ENCODE data around the gene RC3H2. TPM values are rescaled to one million over a fixed set of nuclear protein-coding genes. Genes with fewer than 3 reads are reported as not detected.
A peak's percentile ranks its signal among the peaks of the same experiment; 100 is the strongest.

Gene RC3H2
- 10 to 100 TPM; 24.2 to 30.9 (median 27.1) TPM for total RNA-seq

- 0% methylated on average over 41 to 48 of the region's 77 CpGs for WGBS, 2 donors
These were observed at the start of gene RC3H2 for GRCh38 chr9:122904823-122905710. RC3H2 (minus strand) TSS chr9:122905359; CDS start chr9:122897509, 7,850 bp downstream.

GRCh38 chr9:122954253-122954691 lies 49.1 kb upstream of the RC3H2 start:
- no peak for TF ChIP-seq CTCF (IDR thresholded peaks at IDR 0.05)
- TF ChIP-seq POLR2A (IDR thresholded peaks at IDR 0.05), result no peak
- no peak for DNase-seq (ENCODE audit: low spot score in 2 of 2)
- H3K4me3 ChIP-seq (ENCODE audit: low read depth, poor library complexity, severe bottlenecking), result no peak overlapping the region
- intact Hi-C loops (cut with DNase I; ENCODE audit: low total_unique reads), result no loop called here

More at GRCh38 chr9:122904823-122905710, at the start of gene RC3H2:
- peak; percentile 99 for DNase-seq (ENCODE audit: low spot score in 2 of 2)
- intact Hi-C loops (cut with DNase I; ENCODE audit: low total_unique reads), result no loop called here
- TF ChIP-seq CTCF (IDR thresholded peaks at IDR 0.05), result no peak
- TF ChIP-seq POLR2A (IDR thresholded peaks at IDR 0.05), result peak in 1 of 2 donors; percentile 89
- peak within 1 kb of the TSS; percentile 95 for H3K4me3 ChIP-seq (ENCODE audit: low read depth, poor library complexity, severe bottlenecking)

GRCh38 chr9:122951056-122951455 lies 45.9 kb upstream of the RC3H2 start:
- intact Hi-C loops (cut with DNase I; ENCODE audit: low total_unique reads), result no loop called here
- DNase-seq (ENCODE audit: low spot score in 2 of 2), result no peak
- no peak overlapping the region for H3K4me3 ChIP-seq (ENCODE audit: low read depth, poor library complexity, severe bottlenecking)
- 96 to 100% methylated on average over 1 of the region's 1 CpG for WGBS, 2 donors
- no peak for TF ChIP-seq POLR2A (IDR thresholded peaks at IDR 0.05)
- TF ChIP-seq CTCF (IDR thresholded peaks at IDR 0.05), result no peak

- no peak for TF ChIP-seq CTCF (IDR thresholded peaks at IDR 0.05)
- TF ChIP-seq POLR2A (IDR thresholded peaks at IDR 0.05), result no peak
- H3K4me3 ChIP-seq (ENCODE audit: low read depth, poor library complexity, severe bottlenecking), result no peak overlapping the region
- DNase-seq (ENCODE audit: low spot score in 2 of 2), result no peak
- intact Hi-C loops (cut with DNase I; ENCODE audit: low total_unique reads), result no loop called here
- 85 to 92% methylated on average over 3 of the region's 3 CpGs for WGBS, 2 donors
These were observed 45.1 kb upstream of the RC3H2 start for GRCh38 chr9:122950263-122950662.

GRCh38 chr9:122949696-122950095 lies 44.5 kb upstream of the RC3H2 start:
- H3K4me3 ChIP-seq (ENCODE audit: low read depth, poor library complexity, severe bottlenecking), result no peak overlapping the region
- WGBS, 2 donors, result 92 to 97% methylated on average over 1 of the region's 1 CpG
- DNase-seq (ENCODE audit: low spot score in 2 of 2), result no peak
- no peak for TF ChIP-seq CTCF (IDR thresholded peaks at IDR 0.05)
- TF ChIP-seq POLR2A (IDR thresholded peaks at IDR 0.05), result no peak
- intact Hi-C loops (cut with DNase I; ENCODE audit: low total_unique reads), result no loop called here

Measured in lower leg skin (tissue), 4 donors.